ENCODE results near the gene FXR1. TPM values are rescaled to one million over a fixed set of nuclear protein-coding genes. Genes with fewer than 3 reads are reported as not detected.
"Not testable (repeated sequence)": the region's sequence is repeated elsewhere in the genome, so short reads cannot be mapped to it uniquely, and the experiment has no call there.

Gene FXR1
- total RNA-seq, 2 donors from 2014 or later, result 87.7 to 96.8 TPM

- no peak for DNase-seq (ENCODE audit: low spot score)
- intact Hi-C loops (cut with DNase I), result no loop called here
Observed at GRCh38 chr3:180929376-180929775, 16.9 kb downstream of the FXR1 start.

GRCh38 chr3:180930526-180930925, 18.1 kb downstream of the FXR1 start:
- no peak for DNase-seq (ENCODE audit: low spot score)
- intact Hi-C loops (cut with DNase I), result no loop called here

- no peak for DNase-seq (ENCODE audit: low spot score)
- intact Hi-C loops (cut with DNase I), result loop anchor here in 1 of 2 donors (1.0 kb wide), 1 partner anchor 8 kb away; no protein-coding TSS in a partner anchor
Observed at GRCh38 chr3:180932819-180933218, 20.3 kb downstream of the FXR1 start.

- DNase-seq (ENCODE audit: low spot score), result no peak
- intact Hi-C loops (cut with DNase I), result no loop called here
Observed at GRCh38 chr3:180934638-180935037, 22.2 kb downstream of the FXR1 start.

DNA sequence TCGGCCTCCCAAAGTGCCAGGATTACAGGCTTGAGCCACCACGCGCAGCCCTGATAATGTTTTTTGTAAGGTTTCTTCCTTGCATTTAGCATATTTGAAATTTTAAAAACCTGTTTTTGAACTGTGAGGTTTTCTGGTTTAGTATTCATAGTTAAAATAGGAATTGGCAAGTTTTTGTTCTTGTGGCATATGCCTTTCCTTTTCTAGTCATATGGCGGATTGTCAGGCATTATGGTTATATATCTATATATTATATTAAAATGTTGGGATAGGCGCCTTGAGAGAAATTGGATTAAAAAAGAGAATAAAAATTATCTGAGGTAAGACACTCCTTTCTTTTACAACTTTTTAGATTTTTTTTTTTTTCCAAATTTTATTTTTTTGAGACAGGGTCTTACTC, 28.4 kb downstream of the FXR1 start:
- intact Hi-C loops (cut with DNase I), result loop anchor here in 1 of 2 donors (1.0 kb wide), 1 partner anchor 9 kb away; no protein-coding TSS in a partner anchor
- DNase-seq (ENCODE audit: low spot score), result no peak

- intact Hi-C loops (cut with DNase I), result no loop called here
- no peak for DNase-seq (ENCODE audit: low spot score)
Observed at GRCh38 chr3:180947761-180948390, 35.4 kb downstream of the FXR1 start.

- DNase-seq (ENCODE audit: low spot score), result no peak
- intact Hi-C loops (cut with DNase I), result no loop called here
Observed at GRCh38 chr3:180959691-180960090, 47.2 kb downstream of the FXR1 start.

- no peak for DNase-seq (ENCODE audit: low spot score)
- intact Hi-C loops (cut with DNase I), result no loop called here
Observed at GRCh38 chr3:180961087-180961486, 48.6 kb downstream of the FXR1 start.

- intact Hi-C loops (cut with DNase I), result no loop called here
- DNase-seq (ENCODE audit: low spot score), result no peak
Observed at GRCh38 chr3:180961552-180961951, 49.1 kb downstream of the FXR1 start.

GRCh38 chr3:180962530-180962929, 50.1 kb downstream of the FXR1 start:
- intact Hi-C loops (cut with DNase I), result no loop called here
- no peak for DNase-seq (ENCODE audit: low spot score)

DNA sequence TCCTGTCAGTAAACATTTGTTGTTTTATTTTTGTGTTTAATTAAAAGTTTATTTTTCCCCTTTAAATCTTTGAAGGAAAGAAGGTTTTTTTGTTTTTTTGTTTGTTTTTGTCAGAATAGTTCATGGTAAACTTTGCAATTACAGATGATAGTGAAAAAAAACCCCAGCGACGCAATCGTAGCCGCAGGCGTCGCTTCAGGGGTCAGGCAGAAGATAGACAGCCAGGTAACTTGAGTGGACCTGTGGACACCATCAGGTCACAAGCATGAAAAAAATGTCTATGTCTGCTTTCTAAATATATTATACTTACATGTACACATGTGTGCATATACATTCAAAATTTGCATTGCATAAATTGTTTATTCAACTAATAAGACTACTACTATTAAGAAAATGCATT, 58.5 kb downstream of the FXR1 start:
- DNase-seq (ENCODE audit: low spot score), result no peak
- intact Hi-C loops (cut with DNase I), result no loop called here

DNA sequence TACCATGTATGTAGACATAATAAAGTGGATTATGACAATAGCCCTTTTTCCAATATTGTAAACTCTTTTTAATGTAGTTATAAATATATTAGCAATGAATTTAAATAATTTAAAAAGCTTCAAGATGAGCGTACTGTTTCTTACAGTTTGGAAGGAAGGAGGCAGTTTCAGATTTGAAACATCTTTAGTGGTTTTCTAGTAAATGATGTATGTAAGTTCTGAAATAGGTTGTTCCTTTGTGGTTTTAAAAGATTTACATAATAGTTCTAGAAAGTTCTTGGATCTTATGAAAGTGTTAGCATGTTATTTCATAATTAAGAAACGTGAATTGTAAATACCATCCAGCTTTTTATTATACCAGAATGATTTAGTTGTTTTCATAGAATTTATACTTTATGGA, 61.1 kb downstream of the FXR1 start:
- intact Hi-C loops (cut with DNase I), result no loop called here

DNA sequence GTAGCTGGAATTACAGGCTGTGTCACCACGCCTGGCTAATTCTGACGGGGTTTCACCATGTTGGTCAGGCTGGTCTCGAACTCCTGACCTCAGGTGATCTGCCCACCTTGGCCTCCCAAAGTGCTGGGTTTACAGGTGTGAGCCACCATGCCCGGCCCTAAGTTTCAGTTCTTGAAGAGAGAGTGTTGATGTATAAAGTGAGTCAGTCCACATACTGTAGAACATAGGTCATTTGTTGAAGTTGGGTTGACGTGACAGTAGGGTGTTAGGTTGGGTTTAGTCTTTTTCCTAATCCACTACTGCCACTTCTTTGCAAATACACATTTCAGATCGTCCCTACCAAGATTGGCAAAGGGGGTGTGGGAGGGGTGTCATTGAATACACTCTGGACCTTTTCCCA, 61.8 kb downstream of the FXR1 start:
- DNase-seq (ENCODE audit: low spot score), result no peak
- intact Hi-C loops (cut with DNase I), result no loop called here

More for the DNA sequence above, 61.1 kb downstream of the FXR1 start:
- no peak for DNase-seq (ENCODE audit: low spot score)

DNA sequence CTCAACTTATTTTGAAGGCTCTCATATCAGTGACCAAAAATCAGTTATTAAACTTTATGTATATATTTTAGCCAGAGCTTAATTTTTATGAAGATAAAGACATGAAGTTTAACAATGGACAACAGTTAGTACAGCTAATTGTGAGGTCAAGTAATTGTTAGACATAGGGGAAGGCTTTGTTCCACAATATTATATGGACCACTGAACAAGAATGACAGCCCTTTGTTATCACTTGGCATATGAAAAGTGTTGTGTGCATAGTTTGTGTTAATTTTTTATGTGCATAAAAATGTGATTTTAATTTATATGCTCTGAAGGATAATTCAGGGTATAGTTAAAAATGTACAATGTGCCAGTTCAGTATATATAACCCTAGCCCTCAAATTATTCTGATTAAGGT, 65.0 kb downstream of the FXR1 start:
- no peak for DNase-seq (ENCODE audit: low spot score)
- intact Hi-C loops (cut with DNase I), result no loop called here

- DNase-seq (ENCODE audit: low spot score), result no peak
- intact Hi-C loops (cut with DNase I), result loop anchor here in 1 of 2 donors (10.0 kb wide), 1 partner anchor 375 kb away; the partner anchor contains the start of gene TTC14
Observed at GRCh38 chr3:180979961-180980360, 67.5 kb downstream of the FXR1 start.

- intact Hi-C loops (cut with DNase I), result loop anchor here in 1 of 2 donors (10.0 kb wide), 1 partner anchor 376 kb away; the partner anchor contains the start of gene TTC14
- DNase-seq (ENCODE audit: low spot score), result no peak
Observed at GRCh38 chr3:180980611-180981010, 68.1 kb downstream of the FXR1 start.

GRCh38 chr3:180981912-180982311, 69.4 kb downstream of the FXR1 start:
- DNase-seq (ENCODE audit: low spot score), result no peak
- intact Hi-C loops (cut with DNase I), result loop anchor here in 1 of 2 donors (10.0 kb wide), 1 partner anchor 377 kb away; the partner anchor contains the start of gene TTC14

GRCh38 chr3:180983136-180983535, 70.7 kb downstream of the FXR1 start:
- no peak for DNase-seq (ENCODE audit: low spot score)
- intact Hi-C loops (cut with DNase I), result loop anchor here in 1 of 2 donors (10.0 kb wide), 1 partner anchor 378 kb away; the partner anchor contains the start of gene TTC14

DNA sequence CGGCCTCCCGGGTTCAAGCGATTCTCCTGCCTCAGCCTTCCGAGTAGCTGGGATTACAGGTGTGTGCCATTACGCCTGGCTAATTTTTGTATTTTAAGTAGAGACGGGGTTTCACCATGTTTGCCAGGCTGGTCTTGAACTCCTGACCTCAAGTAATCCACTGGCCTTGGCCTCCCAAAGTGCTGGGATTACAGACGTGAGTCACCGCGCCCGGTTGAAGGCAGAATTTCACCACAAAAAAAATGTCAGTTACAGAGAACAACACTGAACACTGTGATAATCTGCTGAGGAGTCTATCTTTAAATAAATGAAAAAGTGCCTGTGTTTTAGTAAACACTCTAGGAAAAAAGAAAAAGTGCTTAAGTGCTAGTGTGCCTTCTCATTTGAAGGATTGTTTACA, 73.9 kb downstream of the FXR1 start:
- not testable (repeated sequence) for DNase-seq (ENCODE audit: low spot score)

GRCh38 chr3:180987344-180987743, 74.9 kb downstream of the FXR1 start:
- DNase-seq (ENCODE audit: low spot score), result no peak
- intact Hi-C loops (cut with DNase I), result loop anchor here in 1 of 2 donors (10.0 kb wide), 1 partner anchor 383 kb away; the partner anchor contains the start of gene TTC14

More for the DNA sequence above, 73.9 kb downstream of the FXR1 start:
- intact Hi-C loops (cut with DNase I), result loop anchor here in 1 of 2 donors (10.0 kb wide), 1 partner anchor 382 kb away; the partner anchor contains the start of gene TTC14
